GM18909 (cell line): Measurements from ENCODE around the gene CEPT1.
"Not testable (repeated sequence)": the region's sequence is repeated elsewhere in the genome, so short reads cannot be mapped to it uniquely, and the experiment has no call there.

Experiments used
- ATAC-seq: cut with Tn5 transposase; IDR thresholded peaks from one replicate; pipeline ENCODE4 v1.9.1; 2021; ENCODE audit warnings: mild to moderate bottlenecking; ENCODE audit not compliant: unreplicated experiment, poor library complexity

The CEPT1 gene

DNA sequence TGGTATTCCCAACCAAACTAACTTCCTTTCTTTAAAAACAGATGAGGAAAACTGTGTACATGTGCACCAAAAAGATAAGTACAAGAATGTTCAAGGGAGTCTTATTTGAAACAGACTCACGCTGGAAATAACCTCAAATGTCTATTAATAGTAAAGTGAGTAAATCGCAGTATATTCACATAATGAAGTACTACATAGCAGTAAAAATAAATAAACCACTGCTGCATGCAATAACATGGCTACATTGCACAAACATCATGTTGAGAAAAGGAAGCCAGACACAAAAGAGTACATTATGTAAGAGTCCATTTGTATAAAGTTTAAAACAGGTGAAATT, 65.7 kb downstream of the CEPT1 start:
- ATAC-seq, result no peak

DNA sequence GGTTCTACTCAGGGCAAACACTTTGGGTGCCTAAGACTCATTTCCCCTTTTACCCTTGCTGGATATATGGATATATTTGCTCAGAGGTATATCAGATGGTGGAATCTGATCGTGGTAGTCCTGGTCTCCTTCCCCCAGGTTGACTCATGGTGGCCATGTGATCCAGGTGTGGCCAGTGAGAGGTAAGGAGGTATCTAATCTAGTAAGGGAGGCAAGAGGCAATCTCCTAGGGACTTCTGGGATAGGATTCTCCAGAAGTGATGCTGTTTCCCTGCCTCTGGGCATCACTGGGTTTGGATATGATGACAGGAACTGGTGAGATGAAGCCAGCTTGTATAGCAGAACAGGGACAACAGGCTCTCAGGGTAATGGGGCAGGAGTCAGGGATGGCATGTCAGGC, 68.9 kb downstream of the CEPT1 start:
- ATAC-seq, result no peak

DNA sequence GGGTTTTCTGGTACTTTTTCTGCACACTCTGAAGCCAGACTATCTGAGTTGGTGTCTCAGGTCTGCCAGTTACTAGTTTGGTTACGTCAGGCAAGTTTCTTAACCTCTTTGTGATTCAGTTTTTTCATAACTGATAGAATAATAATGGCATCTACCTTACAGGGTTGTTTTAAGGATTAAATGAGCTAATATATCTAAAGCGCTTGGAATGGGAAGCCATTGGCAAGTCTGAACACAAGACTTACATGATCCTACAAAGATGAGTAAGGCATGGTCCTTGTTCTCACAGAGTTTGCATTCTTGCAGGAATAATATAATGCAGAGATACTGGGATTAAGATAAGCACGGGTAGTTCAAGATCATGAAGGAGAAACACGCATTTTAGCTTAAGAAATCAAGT, 69.6 kb downstream of the CEPT1 start:
- ATAC-seq, result no peak

DNA sequence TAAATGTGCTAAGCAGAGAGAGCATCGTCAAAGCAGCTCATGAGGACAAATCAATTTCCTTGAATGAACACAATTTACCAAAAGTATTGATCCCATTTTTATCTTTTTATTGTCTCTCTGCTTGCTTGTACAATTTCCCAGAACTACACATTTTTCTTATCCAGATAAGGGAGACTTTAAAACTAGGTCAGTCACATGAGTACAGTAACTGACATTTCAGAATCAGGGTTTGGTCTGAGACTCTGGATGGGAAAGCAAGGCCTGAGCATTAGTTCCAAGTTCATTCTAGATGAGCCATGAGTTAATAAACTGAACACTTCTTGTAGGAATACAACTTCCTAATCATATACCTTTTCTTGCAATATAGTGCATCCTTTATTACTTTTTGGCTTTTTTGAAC, 71.9 kb downstream of the CEPT1 start:
- ATAC-seq, result no peak

DNA sequence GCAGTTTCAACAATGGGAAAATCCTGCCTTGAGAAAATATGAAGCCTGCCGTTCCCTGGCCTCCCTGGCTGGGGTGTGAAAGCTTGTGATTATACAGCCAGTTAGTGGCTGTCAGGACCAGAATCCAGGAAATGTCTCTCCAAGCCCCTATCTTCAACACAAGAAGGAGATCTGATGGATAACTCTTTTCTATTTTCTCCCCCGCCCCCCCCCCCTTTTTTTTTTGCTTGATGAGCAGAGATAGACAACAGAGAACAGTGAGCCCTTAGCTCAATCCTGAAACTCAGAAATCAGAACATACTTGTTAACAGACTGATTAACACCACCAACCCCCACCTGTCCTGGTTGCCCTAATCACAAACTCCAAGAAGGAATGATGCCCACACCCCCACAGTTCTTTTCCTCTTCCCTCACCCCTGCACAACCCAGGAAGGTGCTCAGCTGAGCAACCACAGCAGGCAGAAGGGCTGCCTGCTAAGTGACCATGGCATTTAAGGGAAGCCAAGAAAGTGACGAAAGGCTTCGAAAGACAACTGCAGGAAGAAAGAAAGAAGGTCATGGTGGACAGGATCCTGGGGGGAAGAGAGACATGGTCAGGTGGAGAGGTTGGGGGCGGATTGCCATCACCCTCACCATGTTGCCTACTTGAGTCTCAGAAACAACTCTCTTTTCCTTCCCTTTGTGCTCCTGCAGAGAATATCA, 72.8 kb downstream of the CEPT1 start:
- no peak for ATAC-seq

DNA sequence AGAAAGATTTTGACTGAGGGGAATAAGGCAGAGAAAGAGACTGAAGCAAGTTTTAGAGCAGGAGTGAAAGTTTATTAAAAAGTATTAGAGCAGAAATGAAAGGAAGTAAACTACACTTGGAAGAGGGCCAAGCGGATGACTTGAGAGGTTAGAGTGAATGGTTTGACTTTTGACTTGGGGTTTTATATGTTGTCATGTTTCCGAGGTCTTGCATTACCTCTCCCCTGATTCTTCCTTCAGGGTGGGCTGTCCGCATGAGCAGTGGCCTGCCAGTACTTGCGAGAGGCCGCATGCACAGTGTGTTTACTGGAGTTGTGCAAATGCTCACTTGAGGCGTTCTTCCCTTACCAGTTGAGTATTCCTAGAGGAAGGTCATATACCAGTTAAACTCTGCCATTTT, 73.4 kb downstream of the CEPT1 start:
- no peak for ATAC-seq

DNA sequence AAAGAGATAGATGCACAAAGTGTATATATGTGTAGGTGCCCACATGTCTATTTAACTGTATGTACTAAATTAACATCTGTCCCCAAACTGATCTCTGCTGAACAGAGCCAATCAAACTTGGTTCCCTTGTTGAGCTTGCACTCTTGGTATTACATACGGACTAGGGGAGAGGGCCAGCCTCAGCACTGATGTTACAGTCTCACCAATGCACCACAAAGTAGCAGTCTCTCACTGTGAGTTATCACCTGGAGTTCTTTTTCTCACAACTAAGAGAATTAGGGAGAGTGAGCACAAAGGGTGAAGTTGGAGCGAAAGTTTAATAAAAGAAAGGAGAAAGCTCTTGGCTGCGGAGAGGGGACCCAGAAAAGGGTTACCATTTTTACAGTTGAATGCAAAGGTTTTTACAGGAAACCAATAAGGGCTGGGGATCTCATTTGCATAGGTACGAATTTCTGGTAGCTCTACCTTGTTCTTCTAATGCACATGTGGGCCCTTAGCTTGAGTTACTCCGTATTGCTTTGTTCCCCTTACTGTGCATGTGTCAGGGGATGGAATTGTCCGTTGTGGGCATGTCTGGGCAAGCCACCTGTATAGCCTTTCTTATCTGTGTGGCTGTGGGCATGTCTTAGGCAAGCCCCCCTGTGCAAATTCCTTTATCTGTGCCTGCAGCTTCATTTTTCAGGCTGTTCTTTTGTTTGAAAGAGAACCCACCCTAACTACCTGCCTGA, 74.2 kb downstream of the CEPT1 start:
- no peak for ATAC-seq

DNA sequence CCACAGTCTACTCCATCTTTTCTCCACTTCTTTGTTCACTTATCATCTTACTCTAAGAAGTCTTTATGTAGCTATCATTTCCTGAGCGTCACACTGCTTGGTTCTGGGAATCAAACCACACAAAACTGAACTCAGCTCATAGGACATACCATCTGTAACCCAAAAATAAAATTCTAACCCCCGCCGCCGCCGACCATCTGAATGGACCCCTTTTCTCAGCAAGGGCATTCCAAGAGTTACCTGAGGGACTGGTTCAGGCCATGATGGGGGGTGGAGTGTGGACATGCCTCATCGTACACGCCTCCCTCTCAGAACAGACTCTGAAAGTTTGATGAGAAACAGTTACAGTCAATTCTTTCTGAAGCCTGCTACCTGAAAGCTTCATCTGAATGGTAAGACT, 74.9 kb downstream of the CEPT1 start:
- no peak for ATAC-seq

DNA sequence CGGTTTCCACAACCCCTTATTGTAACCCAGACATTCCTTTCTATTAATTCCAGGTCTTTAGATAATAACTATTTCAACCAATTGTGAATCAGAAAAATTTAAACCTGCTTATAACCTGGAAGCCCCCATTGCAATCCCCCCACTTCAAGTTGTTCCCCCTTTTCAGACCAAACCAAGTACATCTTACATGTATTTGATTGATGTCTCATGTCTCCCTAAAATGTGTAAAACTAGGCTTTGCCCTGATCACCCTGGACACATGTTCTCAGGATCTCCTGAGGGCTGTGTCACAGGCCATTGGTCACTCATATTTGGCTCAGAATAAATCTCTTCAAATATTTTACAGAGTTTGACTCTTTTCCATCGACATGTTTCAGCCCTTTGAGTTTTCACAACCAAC, 75.3 kb downstream of the CEPT1 start:
- ATAC-seq, result not testable (repeated sequence)

DNA sequence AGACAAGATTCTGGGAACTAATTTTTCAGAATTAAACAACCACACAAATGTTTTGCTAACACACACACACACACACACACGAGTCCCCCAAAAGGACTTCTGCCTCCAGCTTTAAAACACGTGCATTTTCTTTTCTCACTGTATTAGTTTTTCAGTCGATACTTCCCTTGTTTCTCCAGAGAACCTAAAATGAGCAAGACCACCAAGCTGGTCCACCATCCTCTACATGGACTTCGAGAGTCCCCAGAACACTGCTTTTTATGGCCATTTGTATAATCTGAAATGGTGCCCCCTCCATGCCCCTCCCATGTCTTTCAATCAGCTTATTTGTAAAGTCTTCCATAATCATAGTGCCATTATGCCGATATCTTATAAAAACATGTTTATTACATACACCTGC, 76.7 kb downstream of the CEPT1 start:
- no peak for ATAC-seq

DNA sequence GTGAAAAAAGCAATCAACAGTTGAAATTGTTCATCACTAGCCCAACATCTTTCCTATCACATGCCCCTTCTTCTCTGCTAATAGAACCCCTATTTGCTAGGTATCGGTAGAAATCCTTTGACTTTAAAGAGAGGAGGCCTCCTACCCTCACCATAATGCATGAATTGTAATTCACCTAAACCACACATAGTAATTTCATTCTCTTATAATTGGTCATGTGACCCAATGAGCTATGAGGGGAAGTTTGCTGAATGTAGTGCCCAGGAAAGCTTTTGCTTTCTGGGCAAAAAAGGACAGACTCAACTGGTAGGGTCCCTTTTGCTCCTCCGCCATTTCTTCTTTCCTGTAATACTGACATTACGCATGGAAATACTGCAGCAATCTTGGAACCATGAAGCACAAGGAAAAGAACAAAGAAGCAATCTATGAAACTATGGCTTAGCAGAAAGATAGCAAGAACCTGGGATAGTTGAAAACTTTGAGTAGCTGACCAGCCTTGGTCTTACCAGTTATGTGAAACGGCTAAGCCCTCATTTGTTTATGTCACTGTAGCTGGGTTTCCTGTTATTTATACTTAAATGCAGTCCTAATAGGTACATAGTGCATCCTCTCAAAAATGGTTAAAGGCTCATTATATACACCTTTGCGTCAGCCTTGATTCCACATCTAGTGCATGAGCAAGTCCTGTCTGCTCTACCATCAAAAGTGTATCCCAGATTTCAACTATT, 77.3 kb downstream of the CEPT1 start:
- ATAC-seq, result no peak

DNA sequence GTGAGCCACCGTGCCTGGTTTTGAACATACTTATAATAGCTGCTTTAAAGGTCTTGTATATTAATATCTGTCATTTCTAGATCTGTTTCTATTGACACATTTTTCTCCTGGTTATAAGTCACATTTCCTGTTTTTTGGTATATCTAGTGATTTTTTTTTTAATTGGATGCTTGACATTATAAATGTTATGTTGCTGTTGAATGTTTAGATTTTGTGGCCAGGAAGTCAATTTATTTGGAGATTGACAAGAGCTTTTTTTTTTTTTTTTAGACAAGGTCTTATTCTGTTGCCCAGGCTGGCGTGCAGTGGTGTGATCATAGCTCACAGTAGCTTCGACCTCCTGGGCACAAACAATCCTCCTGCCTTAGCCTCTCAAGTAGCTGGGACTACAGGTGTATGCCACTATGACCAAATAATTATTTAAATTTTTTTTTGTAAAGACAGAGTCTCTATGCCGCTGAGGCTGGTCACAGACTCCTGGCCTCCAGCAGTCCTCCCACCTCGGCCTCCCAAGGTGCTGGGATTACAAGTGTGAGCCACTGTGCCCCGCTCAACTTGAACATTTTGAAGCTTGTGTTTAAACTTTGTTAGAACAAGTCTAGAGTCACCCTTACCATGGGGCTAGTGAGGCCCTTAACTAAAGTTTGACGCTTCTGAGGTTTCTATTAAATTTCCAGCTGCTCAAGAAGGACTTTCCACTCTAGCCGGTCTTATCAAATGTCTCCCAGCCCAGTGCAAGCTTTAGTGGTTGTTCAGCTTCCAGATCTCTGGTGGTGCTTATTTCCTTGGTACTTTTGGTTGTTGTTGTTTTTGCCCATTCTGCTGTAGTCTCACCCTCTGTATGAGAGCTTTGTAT, 78.9 kb downstream of the CEPT1 start:
- no peak for ATAC-seq

DNA sequence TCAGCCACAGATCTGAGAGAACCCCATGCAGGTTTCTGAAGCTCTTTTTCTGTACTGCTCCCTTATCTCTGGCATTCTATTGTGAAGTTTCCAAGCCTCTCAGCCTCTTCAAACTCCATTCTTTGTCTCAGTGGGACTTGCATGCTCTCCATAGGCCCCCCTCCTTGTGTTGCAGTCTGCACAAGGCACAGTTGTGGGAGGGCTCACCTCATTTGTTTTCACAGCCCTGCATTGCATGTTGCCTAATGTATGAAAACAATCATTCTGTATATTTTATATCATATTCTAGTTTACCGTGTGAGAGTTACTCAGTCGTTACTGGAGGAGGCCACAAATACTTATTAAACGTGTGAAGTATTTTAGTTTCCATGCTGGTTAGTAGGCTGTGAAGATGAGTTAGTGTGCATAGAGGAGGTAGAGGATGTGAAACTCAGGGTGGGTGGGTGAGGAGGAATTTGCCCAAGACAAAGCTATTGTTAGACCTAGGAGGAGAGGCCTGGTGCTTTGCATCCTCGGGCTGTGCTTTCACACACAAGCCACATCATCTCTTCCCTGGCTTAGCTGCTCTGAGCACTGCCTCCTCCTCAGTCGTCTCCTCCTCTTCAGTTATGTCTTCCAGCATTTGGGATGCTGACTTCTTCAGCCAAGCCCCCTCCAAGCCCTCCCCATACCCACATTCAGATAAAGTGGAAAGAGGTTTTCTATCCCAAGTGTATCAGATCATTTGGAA, 79.7 kb downstream of the CEPT1 start:
- peak; percentile 29 for ATAC-seq

DNA sequence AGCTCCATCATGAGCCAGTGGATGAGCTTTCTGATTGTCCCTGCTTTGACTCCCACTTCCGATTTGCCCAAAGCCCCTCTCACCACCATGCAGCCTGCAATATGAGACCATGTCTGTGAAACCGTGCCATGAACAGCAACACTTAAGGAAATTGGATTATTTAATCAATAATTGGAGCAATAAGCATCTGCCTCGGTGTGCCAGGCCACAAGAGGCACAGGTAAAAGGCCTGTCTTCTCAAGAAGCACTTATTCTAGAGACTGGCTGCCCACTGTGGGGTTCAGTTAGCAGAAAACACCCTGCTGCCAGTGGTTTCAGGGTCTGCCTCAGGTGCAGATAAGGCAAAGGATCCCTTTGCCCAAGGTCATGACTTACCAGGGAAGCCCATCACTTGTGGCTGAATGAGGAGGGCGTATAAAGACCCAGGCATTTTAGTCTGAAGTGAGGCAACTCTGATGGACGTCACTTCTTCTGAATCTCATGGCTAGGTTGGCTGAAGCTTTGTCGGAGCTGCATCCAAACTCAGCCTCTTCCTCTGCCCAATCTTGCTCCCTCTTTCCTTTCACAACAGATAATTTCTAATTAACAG, 80.4 kb downstream of the CEPT1 start:
- no peak for ATAC-seq

DNA sequence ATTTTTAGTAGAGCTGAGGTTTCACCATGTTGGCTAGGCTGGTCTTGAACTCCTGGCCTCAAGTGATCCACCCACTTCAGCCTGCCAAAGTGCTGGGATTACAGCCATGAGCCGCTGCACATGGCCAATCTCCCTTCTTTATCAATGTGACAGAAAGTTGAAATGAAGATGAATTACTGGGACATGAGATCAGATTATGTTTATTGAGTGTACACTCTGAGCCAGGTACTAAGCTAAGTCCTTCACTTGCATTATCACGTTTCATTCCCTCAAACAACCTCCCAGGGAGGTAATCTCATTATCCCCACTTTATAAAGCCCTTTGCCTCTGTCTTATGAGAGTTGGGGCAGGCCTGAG, 81.2 kb downstream of the CEPT1 start:
- no peak for ATAC-seq

DNA sequence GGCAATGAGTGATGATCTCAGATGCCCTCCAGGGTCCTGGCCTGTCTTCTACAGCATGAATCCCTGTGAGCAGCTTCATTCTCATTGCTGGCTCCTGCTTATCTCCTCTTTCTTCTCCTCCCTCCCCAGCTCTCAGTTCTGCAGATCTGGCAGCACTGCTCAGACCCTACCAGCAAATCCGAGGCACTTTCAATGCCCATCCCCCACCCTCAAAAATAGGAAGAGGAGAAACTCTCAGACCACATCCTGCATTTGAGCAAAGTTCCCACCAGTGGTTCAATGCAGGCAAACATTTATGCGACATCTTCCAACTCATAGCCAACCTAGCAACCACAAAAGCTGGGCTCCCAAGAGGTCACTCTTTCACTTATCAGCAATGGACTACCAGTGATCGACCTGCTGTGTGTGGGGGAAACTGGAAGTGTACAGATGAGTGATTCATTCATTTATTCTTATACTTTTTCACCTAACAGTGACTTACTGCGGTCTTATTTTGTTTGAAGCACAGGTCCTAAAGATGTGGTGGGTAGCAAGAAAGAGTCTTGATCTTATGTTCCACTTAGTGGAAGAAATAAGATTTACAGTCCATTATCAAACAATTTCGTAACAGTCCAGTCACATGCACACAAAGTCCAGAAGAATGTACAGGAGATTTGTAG, 81.7 kb downstream of the CEPT1 start:
- ATAC-seq, result peak; percentile 64

DNA sequence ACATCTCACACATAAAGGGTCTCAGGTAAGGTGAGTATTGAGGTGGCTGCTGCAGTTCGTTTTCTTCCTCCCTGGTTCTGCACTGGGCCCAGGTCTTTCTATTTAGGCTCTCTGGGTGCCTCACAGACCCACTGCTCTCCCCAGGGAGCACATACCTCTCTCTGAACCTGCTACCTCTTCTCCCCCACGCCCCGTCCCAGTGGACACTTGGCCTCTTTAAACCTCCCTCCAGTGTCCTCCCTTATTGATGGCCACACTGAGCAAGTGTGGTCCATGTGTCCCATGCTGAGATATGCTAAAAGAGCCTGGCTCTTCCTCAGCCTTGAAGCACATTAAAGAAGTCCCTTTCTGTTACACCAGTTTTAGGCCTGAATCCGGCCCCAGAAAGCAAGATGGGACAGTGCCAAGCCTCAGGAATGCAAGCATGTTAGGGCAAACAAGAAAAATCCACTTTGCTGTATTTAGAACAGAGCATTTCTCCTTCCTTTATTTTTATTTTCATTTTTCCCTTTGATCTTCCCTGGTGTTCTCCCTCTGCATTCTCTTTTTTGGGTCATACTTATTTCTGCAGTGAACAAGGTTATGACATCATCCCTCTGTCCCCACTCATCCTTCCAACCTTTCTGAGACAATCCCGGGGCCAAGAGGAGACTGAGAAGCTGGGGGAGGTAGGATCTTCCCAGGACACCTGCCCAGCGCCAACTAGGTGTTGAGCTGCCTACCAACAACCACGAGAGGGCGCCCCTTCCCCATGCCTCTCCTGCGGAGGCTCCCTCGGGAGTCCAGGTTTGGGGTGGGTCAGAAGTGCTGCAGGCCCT, 82.5 kb downstream of the CEPT1 start:
- peak; percentile 8 for ATAC-seq

DNA sequence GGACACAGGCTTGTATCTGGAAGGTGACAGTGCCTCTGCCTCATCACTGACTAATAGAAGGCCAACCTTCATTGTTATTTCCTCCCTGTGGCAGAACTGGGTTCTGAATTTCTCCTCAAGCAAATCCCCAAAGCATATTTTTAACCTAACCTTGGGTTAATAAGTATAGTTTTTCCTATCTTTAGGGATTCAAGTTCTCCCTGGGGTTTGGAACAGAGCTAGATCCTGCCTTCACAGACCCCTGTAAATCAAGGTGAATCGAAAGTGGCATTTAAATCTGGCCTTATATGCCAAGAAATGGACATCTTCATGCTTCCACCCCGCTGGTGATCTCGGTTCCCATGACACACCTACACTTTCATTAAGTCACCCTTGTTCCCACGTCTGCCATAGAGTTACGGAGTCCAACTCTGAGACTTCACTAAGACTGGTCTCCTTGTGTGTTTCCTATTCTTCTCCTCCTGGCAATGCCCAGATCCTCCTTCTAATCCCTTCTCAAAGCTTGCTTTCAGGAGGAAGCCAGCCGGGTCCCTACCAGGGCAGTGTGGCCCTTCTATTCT, 83.2 kb downstream of the CEPT1 start:
- no peak for ATAC-seq
